ENCODE measurements around the gene GAB1. TPM values are rescaled to one million over a fixed set of nuclear protein-coding genes. Genes with fewer than 3 reads are reported as not detected.
A peak's percentile ranks its signal among the peaks of the same experiment; 100 is the strongest.

Gene GAB1
- total and polyA plus RNA-seq, 2 of the 13 experiments (the other 11 are each of a cell fraction or from before 2014, with no cell fraction given) = 8.7 to 14.7 TPM

- TF ChIP-seq ZNF646 (CRISPR knock-in tag; IDR thresholded peaks at IDR 0.05) = no peak
- TF ChIP-seq ZNF331 (CRISPR knock-in tag; IDR thresholded peaks at IDR 0.05) = no peak
- TF ChIP-seq HHEX (CRISPR knock-in tag; IDR thresholded peaks at IDR 0.05) = no peak
- no peak for TF ChIP-seq ZNF180 (CRISPR knock-in tag; IDR thresholded peaks at IDR 0.05; ENCODE audit: borderline replicate concordance, low read depth)
- TF ChIP-seq ZNF768 (CRISPR knock-in tag; IDR thresholded peaks at IDR 0.05) = no peak
- TF ChIP-seq ZNF230 (CRISPR knock-in tag; IDR thresholded peaks at IDR 0.05) = no peak
Observed at GRCh38 chr4:143488687-143489086, 152.0 kb downstream of the GAB1 start (continued).

- CTCF ChIA-PET (ENCODE audit: low intra/inter-chr PET ratio, low total read pairs) = no interaction called here
- Histone ChIP-seq H2AFZ (ENCODE audit: low read length) (no peak overlapping the region), H3K27me3 (ENCODE audit: control insufficient read depth in 1 of 2, insufficient read depth in 2 of 2, low read length in 2 of 2) (no peaks in the 10 kb centered on the region), H3K27ac (ENCODE audit: extremely low read length, insufficient read depth, low read length) (no peak overlapping the region), H3K36me3 (replicated peaks in 1 of 2; ENCODE audit: control insufficient read depth in 1 of 2, insufficient read depth in 2 of 2, low read length in 2 of 2) (no peaks in the 10 kb centered on the region), H4K20me1 (ENCODE audit: insufficient read depth, low read length) (no peaks in the 10 kb centered on the region), H3K79me2 (ENCODE audit: insufficient read depth, low read length) (no peaks in the 10 kb centered on the region), H3K9me3 (ENCODE audit: low read length) (no peaks in the 10 kb centered on the region), H3K4me2 (ENCODE audit: low read depth, low read length) (no peak overlapping the region), H3K4me1 (ENCODE audit: insufficient read depth, low read length) (no peaks in the 10 kb centered on the region), H3K9ac (ENCODE audit: insufficient read depth, low read depth, low read length) (no peak overlapping the region), H3K4me3 (replicated peaks in 1 of 3; ENCODE audit: insufficient read depth in 1 of 3, low read depth in 2 of 3, low read length in 3 of 3) (no peak overlapping the region)
- no peak for TF ChIP-seq ZNF883 (CRISPR knock-in tag; IDR thresholded peaks at IDR 0.05; ENCODE audit: not compliant biosample characterization)
- no peak for TF ChIP-seq ARID2 (CRISPR knock-in tag; IDR thresholded peaks at IDR 0.05; ENCODE audit: borderline replicate concordance)
- TF ChIP-seq ZNF563 (CRISPR knock-in tag; IDR thresholded peaks at IDR 0.05) = no peak
- DNase-seq (ENCODE audit: low spot score) (no peak), ATAC-seq (peak; percentile 66), FAIRE-seq (no peak)
- POLR2A ChIA-PET = no interaction called here
- 100% methylated on average over 2 of the region's 2 CpGs for WGBS (ENCODE audit: low lambda C conversion rate)
- BruUV-seq (replicated peaks) = no TSS peak
- in situ Hi-C loops (cut with HindIII; ENCODE audit: extremely low pct_ligation_motif_present, low pct_unique_long_range_greater_than_20kb) (loop anchor here (10.0 to 25.0 kb wide), 2 partner anchors 284 to 502 kb away; no protein-coding TSS in a partner anchor), intact Hi-C loops (cut with micrococcal nuclease; ENCODE audit: unreplicated experiment) (no loop called here)
Observed at GRCh38 chr4:143489106-143489505, 152.4 kb downstream of the GAB1 start.
